ENCODE data around the gene TUBG2.

DNA sequence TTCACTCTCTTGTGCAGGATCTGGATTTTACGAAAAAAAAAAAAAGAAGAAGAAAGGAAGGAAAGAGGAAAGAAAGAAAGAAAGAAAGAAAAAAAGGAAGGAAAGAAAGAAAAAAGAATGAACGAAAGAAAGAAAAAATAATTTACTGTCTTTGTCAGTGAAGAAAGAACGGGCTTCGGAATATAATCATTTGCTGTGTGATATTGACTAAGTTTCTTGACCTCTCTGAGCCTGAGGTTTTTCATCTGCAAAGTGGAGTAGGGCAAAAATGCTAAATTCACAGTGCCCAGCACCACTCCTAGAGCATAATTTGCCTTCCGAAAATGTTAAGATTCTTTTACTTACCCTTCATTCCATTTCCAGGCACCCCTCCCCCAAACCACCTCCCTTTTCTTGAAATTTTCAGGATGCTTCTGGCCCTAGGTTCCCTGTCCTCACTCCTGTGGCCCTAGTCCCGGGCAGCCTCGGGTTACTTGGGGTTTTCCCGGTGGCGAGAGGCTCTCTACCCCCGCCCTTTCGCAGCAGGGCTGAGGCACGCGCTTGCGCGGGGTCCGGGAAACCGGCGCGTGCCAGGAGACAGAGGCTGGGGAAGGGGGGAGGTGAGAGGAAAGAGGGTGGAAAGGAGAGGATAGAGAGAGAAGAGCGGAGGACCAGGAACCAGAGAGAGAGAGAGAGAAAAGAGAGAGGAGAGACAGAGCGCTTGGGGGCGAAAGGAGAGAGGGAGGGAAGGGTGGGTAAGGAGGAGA, 23.1 kb downstream of the TUBG2 start, which contains the start of gene CNTNAP1:
- TF ChIP-seq PATZ1 (CRISPR knock-in tag; IDR thresholded peaks at IDR 0.05; ENCODE audit: borderline replicate concordance) (no peak), ARNTL (CRISPR knock-in tag; IDR thresholded peaks at IDR 0.05; ENCODE audit: borderline replicate concordance, low read depth) (no peak), POU6F1 (CRISPR knock-in tag; IDR thresholded peaks at IDR 0.05; ENCODE audit: borderline replicate concordance, low read depth) (no peak), CREB5 (CRISPR knock-in tag; IDR thresholded peaks at IDR 0.05; ENCODE audit: low read depth) (no peak), GLIS3 (CRISPR knock-in tag; IDR thresholded peaks at IDR 0.05) (no peak), RARB (CRISPR knock-in tag; IDR thresholded peaks at IDR 0.05) (no peak), ESRRG (CRISPR knock-in tag; IDR thresholded peaks at IDR 0.05) (no peak), ZNF70 (CRISPR knock-in tag; IDR thresholded peaks at IDR 0.05) (no peak), ZFP3 (CRISPR knock-in tag; IDR thresholded peaks at IDR 0.05) (no peak), ZNF565 (CRISPR knock-in tag; conservative IDR thresholded peaks at IDR 0.05; ENCODE audit: low read depth) (no peak), SNAI2 (CRISPR knock-in tag; IDR thresholded peaks at IDR 0.05) (no peak)
- TF ChIP-seq, protein P1, sequence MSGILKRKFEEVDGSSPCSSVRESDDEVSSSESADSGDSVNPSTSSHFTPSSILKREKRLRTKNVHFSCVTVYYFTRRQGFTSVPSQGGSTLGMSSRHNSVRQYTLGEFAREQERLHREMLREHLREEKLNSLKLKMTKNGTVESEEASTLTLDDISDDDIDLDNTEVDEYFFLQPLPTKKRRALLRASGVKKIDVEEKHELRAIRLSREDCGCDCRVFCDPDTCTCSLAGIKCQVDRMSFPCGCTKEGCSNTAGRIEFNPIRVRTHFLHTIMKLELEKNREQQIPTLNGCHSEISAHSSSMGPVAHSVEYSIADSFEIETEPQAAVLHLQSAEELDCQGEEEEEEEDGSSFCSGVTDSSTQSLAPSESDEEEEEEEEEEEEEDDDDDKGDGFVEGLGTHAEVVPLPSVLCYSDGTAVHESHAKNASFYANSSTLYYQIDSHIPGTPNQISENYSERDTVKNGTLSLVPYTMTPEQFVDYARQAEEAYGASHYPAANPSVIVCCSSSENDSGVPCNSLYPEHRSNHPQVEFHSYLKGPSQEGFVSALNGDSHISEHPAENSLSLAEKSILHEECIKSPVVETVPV (CRISPR knock-in tag; IDR thresholded peaks at IDR 0.05) = 0 out of 2 replicates have a peak, but pooled peaks have one; percentile 54
